Nephron progenitor cell (in vitro differentiated cells): ENCODE measurements around the gene CDC42EP4.
A peak's percentile ranks its signal among the peaks of the same experiment; 100 is the strongest.

Source experiments
- DNase-seq: peaks from one replicate; pipeline ENCODE4 v3.0.0; 2021
- H3K27ac Mint-ChIP-seq: 2 replicates; pipeline ENCODE4 v1.8.0; 2021; ENCODE audit warnings: mild to moderate bottlenecking, moderate library complexity, mixed read lengths
- H3K27me3 Mint-ChIP-seq: 2 replicates; pipeline ENCODE4 v1.8.0; 2021; ENCODE audit warnings: mild to moderate bottlenecking, low read depth, mixed read lengths; ENCODE audit not compliant: poor library complexity
- H3K36me3 Mint-ChIP-seq: 2 replicates; pipeline ENCODE4 v1.8.0; 2021; ENCODE audit warnings: low read depth, mixed read lengths
- H3K4me1 Mint-ChIP-seq: 2 replicates; pipeline ENCODE4 v1.8.0; 2021; ENCODE audit warnings: mixed read lengths
- H3K4me3 Mint-ChIP-seq: 2 replicates; pipeline ENCODE4 v1.8.0; 2021; ENCODE audit warnings: mild to moderate bottlenecking, moderate library complexity, mixed read lengths
- H3K9me3 Mint-ChIP-seq: 2 replicates; pipeline ENCODE4 v1.8.0; 2021; ENCODE audit warnings: mild to moderate bottlenecking, moderate library complexity, mixed read lengths
- TF ChIP-seq, protein P1 (sequence below): fragments of 200-600 bp; sonication (generic); IDR thresholded peaks from 2 replicates; pipeline ENCODE4 v1.5.0; 2021; ENCODE audit warnings: antibody characterized with exemption

CDC42EP4 gene, protein sequence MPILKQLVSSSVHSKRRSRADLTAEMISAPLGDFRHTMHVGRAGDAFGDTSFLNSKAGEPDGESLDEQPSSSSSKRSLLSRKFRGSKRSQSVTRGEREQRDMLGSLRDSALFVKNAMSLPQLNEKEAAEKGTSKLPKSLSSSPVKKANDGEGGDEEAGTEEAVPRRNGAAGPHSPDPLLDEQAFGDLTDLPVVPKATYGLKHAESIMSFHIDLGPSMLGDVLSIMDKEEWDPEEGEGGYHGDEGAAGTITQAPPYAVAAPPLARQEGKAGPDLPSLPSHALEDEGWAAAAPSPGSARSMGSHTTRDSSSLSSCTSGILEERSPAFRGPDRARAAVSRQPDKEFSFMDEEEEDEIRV

DNA sequence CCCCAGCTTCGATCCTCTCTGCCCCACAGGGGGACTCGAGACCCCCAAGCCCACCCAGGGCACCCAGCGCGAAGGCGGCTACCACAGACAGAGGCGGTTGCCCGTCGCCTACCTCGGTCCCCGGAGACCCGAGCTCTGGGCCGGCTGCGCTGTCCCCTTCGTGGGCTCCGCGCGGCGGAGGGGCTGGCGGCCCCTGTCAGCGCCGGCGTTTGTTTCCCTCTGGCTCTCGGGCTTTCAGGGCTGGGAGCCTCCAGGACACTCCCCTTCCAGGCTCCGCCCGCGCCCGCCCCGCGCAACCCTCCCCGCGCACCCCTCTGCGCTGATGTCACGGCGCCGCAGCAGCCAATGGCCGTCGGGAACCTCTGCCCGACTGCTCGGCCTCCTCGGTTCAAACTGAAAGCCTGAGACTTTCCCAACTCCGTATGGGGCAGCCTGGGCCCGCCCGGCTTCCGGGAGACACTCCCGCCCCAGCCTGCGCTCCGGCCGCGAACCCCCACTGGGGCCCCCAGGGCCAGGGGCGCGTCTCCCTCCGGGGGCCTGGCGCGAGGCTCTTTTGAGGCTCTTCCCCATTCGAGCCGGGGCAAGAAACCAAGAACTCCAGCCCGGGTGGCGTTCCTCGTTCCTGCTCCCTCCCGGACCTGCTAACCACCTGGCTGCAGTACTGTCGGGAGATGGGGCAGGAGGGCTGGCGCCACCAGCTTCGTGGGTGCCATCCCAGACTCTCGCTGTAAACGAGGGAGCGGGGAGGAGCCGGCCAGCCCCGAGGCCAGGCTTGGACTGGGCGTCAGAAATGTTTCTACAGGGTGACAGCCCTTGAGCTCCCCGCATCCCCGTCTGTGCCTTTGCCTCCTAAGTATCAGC, at the start of gene CDC42EP4:
Gene CDC42EP4, minus strand, starts transcription at position 221 of the 861 bp plus-strand sequence. CDS start 25,501 bp downstream, outside the sequence.
- Mint-ChIP-seq H3K27ac (peak within 1 kb of the TSS; percentile 54), H3K4me1 (peaks cover 44% of the 10 kb centered on the region), H3K27me3 (peaks cover 14% of the 10 kb centered on the region), H3K36me3 (peaks cover 7% of the 10 kb centered on the region), H3K9me3 (no peaks in the 10 kb centered on the region), H3K4me3 (peak within 1 kb of the TSS; percentile 98)
- peak; percentile 97 for DNase-seq
- TF ChIP-seq, protein P1, sequence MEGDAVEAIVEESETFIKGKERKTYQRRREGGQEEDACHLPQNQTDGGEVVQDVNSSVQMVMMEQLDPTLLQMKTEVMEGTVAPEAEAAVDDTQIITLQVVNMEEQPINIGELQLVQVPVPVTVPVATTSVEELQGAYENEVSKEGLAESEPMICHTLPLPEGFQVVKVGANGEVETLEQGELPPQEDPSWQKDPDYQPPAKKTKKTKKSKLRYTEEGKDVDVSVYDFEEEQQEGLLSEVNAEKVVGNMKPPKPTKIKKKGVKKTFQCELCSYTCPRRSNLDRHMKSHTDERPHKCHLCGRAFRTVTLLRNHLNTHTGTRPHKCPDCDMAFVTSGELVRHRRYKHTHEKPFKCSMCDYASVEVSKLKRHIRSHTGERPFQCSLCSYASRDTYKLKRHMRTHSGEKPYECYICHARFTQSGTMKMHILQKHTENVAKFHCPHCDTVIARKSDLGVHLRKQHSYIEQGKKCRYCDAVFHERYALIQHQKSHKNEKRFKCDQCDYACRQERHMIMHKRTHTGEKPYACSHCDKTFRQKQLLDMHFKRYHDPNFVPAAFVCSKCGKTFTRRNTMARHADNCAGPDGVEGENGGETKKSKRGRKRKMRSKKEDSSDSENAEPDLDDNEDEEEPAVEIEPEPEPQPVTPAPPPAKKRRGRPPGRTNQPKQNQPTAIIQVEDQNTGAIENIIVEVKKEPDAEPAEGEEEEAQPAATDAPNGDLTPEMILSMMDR, result no peak

DNA sequence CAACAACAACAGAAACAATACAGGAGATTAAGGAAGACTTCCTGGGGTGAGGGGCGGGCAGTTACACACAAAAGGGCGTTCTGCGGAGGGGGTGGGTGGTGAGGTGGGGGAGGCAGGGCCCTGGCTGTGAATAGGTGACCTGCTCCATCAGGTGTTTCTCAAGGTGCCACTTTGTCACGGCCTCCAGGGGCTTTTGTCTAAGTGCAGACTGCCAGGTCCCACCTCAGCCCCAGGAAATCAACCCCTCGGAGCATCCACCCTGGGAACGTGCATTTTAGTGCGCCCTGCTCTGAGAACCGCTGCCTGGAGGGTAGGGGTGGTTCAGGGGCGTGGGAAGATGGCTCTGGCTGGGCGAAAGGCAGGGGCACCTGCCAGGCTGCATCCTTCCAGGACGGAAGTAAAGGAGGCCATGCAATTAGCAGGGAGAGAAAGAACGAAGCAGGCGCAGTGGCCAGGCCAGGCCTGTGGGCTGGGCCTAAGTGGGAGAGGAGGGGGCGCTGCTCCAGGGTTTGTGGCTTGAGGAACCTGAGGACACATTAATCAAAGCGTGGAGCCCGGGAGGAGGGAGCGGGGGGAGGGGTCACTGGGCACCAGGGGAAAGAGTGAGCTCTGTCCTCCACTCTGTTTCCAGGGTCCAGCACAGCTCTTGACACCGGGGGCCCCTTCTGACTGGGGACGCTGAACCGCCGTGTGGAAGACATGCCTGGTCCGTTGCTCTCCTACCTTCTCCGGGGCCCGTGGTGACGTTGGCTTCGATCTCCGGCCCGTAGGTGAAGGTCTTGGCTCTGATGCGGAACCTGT, 49.4 kb upstream of the CDC42EP4 start:
- Mint-ChIP-seq H3K27me3 (peaks cover 9% of the 10 kb centered on the region), H3K36me3 (peaks cover 5% of the 10 kb centered on the region), H3K4me1 (peaks cover 65% of the 10 kb centered on the region), H3K9me3 (no peaks in the 10 kb centered on the region), H3K27ac (peak overlapping the region; percentile 94), H3K4me3 (peak overlapping the region; percentile 55)
- peak; percentile 88 for DNase-seq
- TF ChIP-seq, protein P1, result no peak

DNA sequence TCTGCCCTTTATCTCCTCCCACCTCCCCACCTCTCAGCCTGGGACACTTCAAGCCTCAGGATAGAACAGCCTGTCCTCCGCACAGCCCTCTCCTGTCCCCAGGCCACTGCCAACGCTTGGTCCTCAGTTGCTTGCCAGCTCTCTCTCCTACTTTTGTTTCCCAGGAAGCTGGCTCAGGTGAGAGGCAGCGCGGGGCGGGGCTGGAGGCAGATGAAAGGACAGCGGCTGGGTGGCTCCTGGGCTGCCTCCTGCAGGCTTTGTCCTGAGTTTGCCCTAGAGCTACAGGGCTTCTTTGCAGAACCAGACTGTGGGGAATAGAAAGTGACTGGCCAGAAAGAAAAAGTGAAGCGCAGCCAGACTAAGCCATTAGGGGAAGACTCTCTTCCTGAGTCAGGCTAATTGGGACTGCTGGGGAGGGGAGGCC, 48.2 kb upstream of the CDC42EP4 start:
- TF ChIP-seq, protein P1, result no peak
- no peak for DNase-seq

DNA sequence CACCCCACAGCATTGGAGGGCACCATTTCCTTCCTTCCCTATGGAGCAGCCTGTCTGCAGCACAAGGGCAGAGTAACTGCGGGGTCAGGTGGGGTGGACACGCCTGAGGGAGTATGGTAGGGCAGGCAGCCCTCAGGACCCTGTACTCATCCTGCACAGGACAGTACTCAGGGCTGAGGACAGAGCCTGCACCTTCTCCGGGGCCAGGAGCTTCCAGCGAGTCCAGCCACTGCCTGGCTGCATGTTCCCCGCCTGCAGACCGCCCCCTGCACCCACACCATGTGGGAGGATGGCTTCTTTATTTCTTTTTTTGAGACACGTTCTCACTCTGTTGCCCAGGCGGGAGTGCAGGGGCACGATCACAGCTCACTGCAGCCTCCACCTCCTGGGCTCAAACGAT, 47.6 kb upstream of the CDC42EP4 start:
- H3K27ac Mint-ChIP-seq, result no peak overlapping the region
- TF ChIP-seq, protein P1, result no peak
- no peaks in the 10 kb centered on the region for H3K36me3 Mint-ChIP-seq
- peaks cover 60% of the 10 kb centered on the region for H3K4me1 Mint-ChIP-seq
- H3K4me3 Mint-ChIP-seq, result no peak overlapping the region
- H3K9me3 Mint-ChIP-seq, result no peaks in the 10 kb centered on the region
- H3K27me3 Mint-ChIP-seq, result peaks cover 7% of the 10 kb centered on the region
- DNase-seq, result no peak

More for the DNA sequence above, 48.2 kb upstream of the CDC42EP4 start:
- no peak overlapping the region for H3K27ac Mint-ChIP-seq
- H3K4me3 Mint-ChIP-seq, result peak overlapping the region; percentile 42
- H3K4me1 Mint-ChIP-seq, result peaks cover 58% of the 10 kb centered on the region
- H3K9me3 Mint-ChIP-seq, result no peaks in the 10 kb centered on the region
- peaks cover 6% of the 10 kb centered on the region for H3K27me3 Mint-ChIP-seq
- peaks cover 3% of the 10 kb centered on the region for H3K36me3 Mint-ChIP-seq

DNA sequence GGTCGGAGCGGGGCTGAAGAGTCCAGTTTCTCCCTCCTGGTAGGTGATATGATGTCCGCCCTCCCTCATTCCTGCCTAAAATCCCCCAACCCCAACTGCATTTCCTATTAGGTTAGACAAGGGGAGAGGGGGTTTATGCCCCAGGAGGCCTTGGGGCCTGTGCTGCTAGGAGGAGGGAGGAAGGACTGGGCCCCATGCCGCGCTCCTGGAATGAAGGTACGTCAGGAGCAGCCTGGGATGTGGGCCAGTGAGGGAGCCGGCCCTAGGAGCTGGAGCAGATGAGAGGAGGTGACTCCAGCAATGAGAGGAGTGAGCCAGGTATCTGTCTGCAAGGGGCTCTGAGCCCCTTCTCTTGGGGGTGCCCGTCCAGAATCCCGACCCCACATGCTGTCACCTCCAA, 46.9 kb upstream of the CDC42EP4 start:
- Mint-ChIP-seq H3K4me3 (no peak overlapping the region), H3K9me3 (no peaks in the 10 kb centered on the region), H3K4me1 (peaks cover 61% of the 10 kb centered on the region), H3K27ac (no peak overlapping the region), H3K36me3 (peaks cover 4% of the 10 kb centered on the region), H3K27me3 (peaks cover 7% of the 10 kb centered on the region)
- TF ChIP-seq, protein P1, result no peak
- no peak for DNase-seq
